NCI-H460 (cell line): Measurements from ENCODE around the gene KLHL2. TPM values are rescaled to one million over a fixed set of nuclear protein-coding genes. Genes with fewer than 3 reads are reported as not detected.
"Not testable (repeated sequence)": the region's sequence is repeated elsewhere in the genome, so short reads cannot be mapped to it uniquely, and the experiment has no call there.

Experiments used
- DNase-seq: peaks from one replicate; pipeline ENCODE4 v3.0.0-alpha.2; 2016; ENCODE audit warnings: low read depth; ENCODE audit errors: extremely low read depth
- polyA plus RNA-seq: library from polyadenylated mRNA; depleted of rRNA; stranded (reverse); fragments of >200 nt; gene quantifications from 2 replicates; pipeline ENCODE4 v1.2.3, GENCODE V29; 2014; cell fraction: nucleus; rRNA removed
- total RNA-seq: library from RNA; depleted of rRNA; stranded (reverse); fragments of >200 nt; shearing (Covaris generic); gene quantifications from 2 replicates; pipeline ENCODE4 v1.2.3, GENCODE V29; 2014; rRNA removed

Gene KLHL2, protein sequence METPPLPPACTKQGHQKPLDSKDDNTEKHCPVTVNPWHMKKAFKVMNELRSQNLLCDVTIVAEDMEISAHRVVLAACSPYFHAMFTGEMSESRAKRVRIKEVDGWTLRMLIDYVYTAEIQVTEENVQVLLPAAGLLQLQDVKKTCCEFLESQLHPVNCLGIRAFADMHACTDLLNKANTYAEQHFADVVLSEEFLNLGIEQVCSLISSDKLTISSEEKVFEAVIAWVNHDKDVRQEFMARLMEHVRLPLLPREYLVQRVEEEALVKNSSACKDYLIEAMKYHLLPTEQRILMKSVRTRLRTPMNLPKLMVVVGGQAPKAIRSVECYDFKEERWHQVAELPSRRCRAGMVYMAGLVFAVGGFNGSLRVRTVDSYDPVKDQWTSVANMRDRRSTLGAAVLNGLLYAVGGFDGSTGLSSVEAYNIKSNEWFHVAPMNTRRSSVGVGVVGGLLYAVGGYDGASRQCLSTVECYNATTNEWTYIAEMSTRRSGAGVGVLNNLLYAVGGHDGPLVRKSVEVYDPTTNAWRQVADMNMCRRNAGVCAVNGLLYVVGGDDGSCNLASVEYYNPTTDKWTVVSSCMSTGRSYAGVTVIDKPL
- 10.2 and 14.4 TPM in 2 replicates for total RNA-seq
- polyA plus RNA-seq, result 8.8 and 11.1 TPM in 2 replicates

DNA sequence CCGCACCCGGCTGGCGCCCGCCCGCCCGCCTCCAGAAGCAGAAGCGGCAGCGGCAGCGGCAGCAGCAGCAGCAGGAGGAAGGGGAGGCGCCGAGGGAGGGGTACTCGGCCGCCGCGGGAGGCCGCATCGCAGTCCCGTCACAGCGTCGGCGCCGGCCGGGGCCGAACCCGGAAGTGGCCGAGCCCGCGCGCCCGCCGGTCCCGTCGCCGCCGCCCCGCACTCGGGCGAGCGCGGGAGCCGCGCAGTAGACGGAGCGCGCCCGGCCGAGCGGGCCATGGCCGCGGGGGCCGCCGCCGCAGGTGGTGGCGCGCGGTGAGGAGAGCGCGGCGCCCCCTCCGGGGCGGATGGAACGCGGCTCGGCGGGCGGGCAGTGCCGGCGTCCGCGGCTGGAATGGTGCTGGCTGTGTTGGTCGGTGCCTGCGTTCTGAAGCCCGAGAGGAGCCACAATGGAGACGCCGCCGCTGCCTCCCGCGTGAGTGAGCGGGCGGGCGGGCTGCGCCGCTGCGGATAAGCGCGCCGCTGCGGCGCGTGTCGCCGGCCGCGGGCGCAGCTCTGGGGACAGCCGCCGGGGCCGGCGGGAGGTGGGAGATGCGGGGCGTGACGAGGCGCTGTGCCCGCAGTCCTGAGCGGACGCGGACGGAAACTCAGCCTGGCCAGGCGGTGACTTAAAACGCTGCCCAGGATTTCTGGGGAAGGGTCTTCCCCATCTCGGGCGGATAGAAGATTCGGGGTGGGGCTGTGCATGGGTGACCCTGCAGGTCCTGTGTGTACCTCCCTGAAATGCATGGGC, at the start of gene KLHL2:
Gene KLHL2 (plus strand): TSS at position 131 of the 790 bp plus-strand sequence. CDS start 316 bp downstream, at position 447.
- peak; percentile 53 for DNase-seq

DNA sequence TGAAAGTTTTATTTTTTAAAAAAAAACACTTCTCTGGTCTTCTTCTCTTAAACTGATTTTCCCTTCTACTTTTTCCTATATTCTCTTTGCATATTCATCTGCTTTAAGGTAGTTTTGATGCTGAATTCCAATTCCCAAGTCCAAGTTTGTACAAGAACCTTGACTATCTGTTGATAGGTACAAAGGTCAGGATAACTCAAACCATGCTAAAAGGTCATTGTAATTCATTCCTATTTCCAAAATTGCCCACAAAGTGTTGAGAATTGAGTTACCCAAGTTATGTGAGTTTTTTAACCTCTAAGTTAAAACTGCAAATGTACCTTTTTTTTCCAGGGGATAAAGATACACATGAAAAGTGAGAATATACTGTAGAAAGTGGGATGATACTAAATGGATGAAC, 48.6 kb upstream of the KLHL2 start:
- no peak for DNase-seq

DNA sequence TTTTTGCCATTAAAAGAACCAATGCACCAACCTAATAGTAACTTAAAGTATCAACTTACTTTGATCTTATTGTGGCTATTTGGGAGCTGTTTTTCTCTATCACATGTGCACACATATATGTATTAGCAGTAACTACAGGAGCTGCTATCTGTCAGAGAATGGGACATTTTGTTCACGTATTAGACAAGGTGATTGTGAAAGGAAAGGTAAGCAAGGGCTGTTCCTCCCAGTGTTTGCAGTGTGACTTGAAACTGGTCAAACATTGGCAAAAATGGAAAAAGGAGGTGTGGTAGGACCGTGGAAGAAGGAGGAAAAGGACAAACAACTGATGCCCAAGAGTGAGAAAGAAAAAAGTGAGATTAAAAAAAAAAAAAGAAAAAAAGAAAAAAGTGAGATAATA, 43.1 kb upstream of the KLHL2 start:
- DNase-seq, result no peak

DNA sequence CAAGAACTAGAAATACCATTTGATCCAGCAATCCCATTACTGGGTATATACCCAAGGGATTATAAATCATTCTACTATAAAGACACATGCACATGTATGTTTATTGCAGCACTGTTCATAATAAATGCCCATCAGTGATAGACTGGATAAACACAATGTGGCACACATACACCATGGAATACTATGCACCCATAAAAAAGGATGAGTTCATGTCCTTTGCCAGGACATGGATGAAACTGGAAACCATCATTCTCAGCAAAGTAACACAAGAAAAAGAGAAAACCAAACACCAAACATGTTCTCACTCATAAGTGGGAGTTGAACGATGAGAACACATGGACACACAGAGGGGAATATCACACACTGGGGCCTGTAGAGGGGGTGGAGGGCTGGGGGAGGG, 40.5 kb upstream of the KLHL2 start:
- DNase-seq, result not testable (repeated sequence)

DNA sequence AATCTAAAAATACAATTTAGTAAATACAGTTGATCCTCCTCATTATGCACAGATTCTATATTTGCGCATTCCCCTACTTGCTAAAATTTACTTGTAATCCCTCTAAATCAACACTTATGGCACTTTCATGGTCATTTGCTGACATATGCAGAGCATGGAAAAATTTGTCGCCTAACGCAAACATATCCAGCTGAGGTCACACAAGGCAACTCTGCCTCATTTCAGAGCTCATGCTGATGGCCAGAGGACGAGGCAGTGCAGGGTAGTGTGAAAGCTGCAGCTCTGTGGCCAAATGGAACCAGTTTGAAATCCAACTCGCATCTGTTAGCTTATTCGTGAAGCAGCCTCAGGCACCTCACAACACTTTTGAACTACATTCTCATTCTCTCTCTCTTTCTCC, 39.7 kb upstream of the KLHL2 start:
- no peak for DNase-seq

DNA sequence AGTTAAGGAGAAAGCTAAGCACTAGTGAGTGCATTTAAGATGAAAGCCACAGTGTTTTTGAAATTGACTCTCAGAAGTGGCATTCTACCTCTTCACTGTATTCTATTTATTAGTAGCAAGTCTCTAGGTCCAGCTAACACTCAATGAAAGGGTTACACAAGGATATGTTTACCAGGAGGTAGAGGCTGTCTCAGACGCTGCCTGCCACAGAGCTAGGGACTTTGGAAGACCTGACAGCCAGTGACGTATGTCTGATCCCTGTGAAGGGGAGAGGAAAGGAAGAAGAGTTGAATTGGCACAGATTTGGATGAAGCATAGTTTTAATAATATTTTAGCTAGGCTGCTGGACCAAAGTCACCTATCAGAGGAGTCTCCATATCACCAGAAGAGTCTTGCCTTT, 36.5 kb upstream of the KLHL2 start:
- DNase-seq, result no peak

DNA sequence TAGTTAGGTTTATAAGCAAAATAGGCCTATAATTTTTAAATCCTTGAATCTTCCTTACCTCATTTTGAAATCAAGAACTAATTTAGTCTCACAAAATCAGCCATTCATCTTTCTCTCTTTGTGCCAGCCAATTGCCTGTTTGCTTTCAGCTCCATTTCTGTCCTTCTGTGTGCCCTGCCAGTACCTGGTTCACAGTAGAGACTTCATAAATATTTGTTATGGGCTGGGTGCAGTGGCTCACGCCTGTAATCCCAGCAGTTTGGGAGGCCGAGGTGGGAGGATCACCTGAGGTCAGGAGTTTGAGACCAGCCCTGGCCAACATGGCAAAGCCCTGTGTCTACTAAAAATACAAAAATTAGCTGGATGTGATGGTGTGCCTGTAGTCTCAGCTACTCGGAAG, 31.9 kb upstream of the KLHL2 start:
- DNase-seq, result not testable (repeated sequence)

DNA sequence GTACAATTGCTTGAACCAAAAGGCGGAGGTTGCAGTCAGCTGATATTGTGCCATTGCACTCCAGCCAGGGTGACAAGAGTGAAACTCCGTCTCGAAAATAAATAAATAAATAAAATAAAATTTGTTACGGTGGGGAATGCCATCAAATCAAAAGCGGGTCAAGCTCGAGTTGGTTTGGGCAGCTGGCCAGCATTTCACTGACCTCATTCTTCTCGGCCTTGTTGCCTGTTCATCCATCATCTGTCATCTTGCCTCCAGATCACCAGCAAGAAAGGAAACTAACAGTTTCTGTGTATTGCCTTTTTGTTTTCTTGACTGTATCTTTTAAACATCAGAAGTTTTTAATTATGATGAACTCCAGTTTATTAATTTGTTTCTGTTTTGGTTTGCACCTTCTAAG, 31.5 kb upstream of the KLHL2 start:
- peak; percentile 0 for DNase-seq

DNA sequence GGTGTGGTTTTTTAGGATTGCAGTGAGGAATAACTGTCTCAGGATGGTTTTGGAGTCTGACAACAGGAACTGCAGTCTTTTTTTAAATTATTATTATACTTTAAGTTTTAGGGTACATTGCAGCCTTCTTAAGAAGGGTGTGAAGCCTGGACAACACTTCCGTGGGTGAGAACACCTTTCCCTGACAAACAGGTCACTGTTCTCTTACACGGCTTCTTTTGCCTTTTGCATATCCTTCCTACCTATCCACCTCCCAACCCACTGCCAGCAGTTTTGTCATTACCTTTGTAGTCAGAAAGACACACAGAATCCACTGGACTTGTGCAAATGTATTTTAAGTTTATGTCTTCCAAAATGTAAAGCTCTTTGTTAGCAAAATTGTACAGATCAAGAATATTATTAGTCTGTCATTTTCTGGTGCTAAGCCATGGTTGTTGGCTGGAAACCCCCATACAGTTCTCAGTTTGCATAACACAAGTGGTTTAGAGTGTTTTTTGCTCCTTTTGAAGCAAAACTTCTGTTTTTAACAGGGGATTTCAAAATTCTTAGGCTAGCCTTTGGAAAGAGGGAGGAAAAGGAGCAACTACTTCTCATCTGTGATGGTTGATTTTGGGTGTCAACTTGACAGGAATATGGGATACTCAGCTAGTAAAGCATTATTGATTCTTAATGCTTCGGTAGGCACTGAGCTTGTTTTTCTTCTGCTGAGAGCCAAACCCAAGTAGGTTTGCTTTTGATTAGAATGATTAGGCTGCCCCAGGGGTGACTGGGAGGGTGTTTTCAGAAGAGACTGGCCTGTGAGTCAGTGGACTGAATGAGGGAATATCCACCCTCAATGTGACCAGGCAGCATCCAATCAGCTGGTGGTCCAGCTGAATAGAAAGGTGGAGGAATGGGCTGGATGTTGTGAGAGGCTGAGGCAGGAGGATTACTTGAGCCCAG, 29.4 kb upstream of the KLHL2 start:
- DNase-seq, result no peak

DNA sequence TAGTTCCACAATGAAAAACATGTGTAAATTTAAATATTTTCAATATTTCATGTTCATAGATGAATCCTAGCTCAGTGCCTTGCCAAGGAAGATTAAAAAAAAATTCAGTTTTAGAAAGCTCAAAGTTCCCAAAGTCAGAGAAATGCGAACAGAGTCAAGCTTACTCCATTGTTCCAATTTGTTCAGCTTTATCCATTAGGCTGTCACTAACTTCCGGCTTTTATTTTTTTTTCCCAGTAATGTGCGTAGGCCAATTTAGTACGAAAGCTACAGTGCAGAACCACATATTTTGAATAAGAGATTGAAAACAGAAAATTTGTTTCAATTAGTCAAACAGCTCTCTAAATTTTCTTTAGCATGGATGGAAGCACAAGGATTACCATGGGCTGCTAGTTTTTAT, 23.1 kb upstream of the KLHL2 start:
- DNase-seq, result no peak

DNA sequence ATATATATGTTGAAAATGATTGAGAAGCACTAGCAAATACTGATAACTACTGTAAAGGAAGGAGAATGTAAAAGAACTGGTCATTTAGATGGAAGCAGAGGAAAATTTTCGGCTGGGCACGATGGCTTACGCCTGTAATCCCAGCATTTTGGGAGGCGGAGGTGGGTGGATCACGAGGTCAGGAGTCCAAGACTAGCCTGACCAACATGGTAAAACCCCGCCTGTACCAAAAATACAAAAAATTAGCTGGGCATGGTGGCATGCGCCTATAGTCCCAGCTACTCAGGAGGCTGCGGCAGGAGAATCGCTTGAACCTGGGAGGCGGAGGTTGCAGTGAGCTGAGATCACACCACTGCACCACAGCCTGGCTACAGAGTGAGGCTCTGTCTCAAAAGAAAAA, 22.4 kb upstream of the KLHL2 start:
- DNase-seq, result not testable (repeated sequence)

DNA sequence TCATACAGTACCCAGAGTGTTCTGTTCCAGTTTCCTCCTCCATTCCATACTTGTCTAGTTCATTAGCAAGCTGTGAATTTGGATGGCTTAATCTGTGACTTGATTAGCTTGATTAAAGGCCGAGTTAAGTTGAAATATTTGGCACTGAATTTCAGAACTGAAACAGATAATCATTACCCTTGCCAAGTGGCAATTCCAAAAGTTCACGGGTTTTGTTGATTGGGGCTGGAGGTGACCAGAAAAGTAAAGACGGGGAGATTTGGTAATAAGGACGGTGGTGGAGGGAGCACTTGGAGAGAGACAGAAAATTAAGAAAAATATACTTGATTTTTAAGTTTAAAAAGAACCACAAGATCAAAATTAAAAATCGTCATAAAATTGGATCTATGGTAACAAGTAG, 21.9 kb upstream of the KLHL2 start:
- no peak for DNase-seq

DNA sequence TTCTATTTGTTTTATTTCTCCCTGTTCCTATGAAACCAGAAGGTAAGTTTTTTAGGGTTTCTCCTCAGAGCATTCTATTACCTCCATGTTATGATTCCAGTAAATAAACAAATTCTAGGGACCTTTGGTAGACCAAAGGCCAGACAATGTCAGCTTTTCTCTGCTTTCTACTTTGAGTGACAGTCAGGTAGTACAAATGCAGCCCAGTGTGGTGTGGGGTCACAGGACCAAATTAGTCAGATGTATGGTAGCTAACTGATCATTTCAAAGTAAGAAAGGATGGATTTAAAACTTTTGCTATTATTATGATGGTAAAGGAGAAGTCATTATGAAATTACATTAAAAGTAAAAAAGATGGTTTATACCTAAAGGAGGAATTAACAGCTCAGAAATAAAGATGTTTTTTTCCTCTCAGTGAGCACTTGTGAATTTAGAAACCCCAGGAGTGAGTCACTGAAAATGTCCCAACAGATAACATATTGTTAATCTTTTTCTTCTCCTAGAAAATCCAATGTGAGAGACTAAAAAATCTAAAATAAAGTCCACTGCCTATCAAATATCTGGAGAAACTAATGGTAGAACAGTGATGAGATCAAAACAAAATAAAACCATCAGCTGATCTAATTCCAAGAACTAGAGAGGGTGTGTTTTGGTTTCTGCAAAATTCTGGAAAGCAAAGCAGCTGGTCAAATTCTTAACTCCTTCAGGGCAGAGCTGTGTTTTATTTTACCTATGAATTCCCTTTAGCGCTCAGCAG, 16.6 kb upstream of the KLHL2 start:
- no peak for DNase-seq

DNA sequence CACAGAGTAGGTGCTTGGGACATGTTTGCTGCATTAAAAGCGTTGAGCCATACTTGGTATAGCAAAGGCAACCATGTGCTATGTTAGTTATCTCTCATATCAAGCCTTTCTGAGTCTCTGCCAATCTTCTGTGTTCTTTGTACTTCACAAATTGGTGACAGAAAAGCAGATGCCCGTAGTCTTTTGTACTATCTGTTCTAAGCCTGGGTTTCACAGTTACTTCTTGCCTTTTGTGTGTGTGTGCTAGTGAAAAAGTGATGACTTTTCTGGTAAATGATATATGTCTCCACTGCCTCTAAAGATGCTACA, 16.1 kb upstream of the KLHL2 start:
- no peak for DNase-seq

DNA sequence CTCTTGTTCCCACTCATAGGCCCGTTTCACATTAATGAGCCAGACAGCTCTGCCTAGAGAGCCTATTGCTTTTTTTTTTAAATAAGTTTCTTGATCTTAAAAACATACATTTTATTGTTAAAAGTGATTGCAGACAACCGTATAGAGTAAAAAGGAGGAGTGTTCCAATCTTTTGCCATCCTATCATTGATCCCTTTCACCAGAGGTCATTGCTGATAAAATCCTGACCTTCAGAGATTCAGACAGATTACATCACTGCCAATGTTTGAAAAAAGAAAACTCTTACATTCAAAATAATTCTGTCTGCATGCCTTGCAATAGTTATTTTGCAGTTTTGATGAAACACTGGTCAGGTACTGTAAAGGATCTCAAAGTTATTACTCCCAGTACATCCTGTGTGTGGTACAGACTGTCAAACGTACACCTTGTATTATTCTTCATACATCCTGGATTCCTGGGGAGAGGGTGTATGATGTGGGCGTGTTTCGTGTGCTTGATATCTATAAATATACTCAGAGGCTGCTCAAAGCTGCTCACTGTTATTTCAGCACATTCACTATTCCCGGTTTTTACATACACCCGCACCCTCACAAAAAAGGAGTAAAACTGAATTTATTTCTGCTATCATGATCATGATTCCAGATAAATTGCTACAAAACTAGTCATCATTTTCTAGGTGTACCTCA, 15.4 kb upstream of the KLHL2 start:
- no peak for DNase-seq

DNA sequence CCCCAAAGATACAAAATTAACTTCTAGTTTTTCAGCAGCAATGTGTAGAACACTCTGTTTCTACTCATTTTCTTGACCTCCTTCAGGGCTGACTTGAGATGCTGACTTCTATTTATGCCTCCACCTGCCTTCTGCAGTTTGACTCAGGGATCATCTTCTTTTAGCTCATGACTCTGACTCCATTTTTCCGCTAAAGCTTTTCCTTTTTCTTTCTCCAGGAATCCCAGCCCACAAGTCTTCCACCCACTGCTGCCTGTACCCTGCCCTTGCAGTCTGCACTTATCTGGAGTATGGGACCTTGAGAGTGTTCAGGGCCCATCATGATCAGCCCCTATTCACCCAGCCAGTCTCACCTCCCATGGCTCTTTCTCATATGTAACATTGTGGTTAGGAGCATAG, 14.9 kb upstream of the KLHL2 start:
- DNase-seq, result no peak

DNA sequence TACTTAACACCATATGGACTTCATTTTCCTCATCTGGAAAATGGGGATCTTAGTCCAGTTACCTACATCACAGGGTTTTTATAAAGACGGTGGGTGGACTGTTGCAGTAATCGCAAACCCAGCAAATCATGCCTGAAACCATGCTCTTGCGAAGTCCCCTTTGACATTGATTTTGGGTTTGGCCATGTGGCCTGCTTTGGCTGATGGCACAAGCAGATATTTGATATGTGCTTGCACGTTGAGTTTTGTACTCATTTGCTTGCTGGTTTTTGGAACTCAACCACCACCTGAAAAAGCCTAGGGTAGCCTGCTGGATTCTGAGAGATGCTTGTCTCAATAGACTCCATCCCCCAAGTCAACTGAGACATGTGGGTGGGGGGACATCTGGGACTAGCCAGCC, 14.4 kb upstream of the KLHL2 start:
- no peak for DNase-seq

DNA sequence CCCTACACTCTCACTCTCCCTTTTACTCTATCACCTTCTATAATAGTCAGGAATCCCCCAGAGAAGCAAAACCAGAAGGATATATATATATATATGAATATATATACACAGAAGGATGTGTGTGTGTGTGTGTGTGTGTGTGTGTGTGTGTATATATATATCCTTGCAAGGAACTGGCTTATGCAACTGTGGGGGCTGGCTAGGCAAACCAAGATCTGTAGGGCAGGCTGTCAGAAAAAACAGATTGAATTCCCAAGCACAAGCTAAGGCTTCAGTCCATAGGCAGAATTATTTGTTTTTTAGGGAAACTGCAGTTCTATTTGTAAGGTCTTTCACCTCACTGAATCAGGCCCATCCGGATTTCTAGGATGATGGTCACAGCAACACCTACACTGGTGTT, 13.0 kb upstream of the KLHL2 start:
- DNase-seq, result no peak

DNA sequence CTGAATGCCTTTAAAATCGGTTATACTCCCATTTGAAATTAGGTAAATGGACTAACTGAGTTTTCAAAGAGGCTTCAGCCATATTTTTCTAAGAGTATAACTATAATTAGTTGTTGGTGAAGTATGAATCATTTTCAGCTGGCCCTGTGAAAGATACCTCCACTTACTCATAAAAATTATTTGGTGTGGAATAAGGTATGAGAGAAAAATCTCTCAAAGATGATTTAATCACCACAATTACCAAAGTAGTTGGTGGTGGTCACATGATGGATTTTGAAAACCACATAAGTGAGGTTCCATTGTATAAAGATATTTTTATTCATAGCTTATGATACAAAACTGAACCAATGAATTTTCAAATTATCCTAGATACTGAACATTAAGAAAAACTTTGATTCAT, 9.0 kb upstream of the KLHL2 start:
- no peak for DNase-seq
